HG02840 (cell line): ENCODE measurements around the gene RPL15.

Experiments used
- ATAC-seq: cut with Tn5 transposase; IDR thresholded peaks from one replicate; pipeline ENCODE4 v1.9.1; 2021; ENCODE audit warnings: mild to moderate bottlenecking, moderate library complexity, moderate number of reproducible peaks; ENCODE audit not compliant: unreplicated experiment, low FRiP score

The RPL15 gene

GRCh38 chr3:23956701-23957100 lies 39.8 kb downstream of the RPL15 start:
- ATAC-seq = no peak

- ATAC-seq = no peak
Observed at GRCh38 chr3:23959135-23959900, 42.4 kb downstream of the RPL15 start.

- ATAC-seq = no peak
Observed at GRCh38 chr3:23960649-23961048, 43.7 kb downstream of the RPL15 start.

GRCh38 chr3:23961066-23961465 lies 44.1 kb downstream of the RPL15 start:
- no peak for ATAC-seq

GRCh38 chr3:23961913-23962312 lies 45.0 kb downstream of the RPL15 start:
- no peak for ATAC-seq

GRCh38 chr3:23964537-23965235 lies 47.8 kb downstream of the RPL15 start:
- ATAC-seq = no peak

- ATAC-seq = no peak
Observed at GRCh38 chr3:23966328-23966727, 49.4 kb downstream of the RPL15 start.

- ATAC-seq = no peak
Observed at GRCh38 chr3:23968463-23969184, 51.7 kb downstream of the RPL15 start.

- no peak for ATAC-seq
Observed at GRCh38 chr3:23969393-23969792, 52.5 kb downstream of the RPL15 start.
